ENCODE results near the gene WWC2. TPM values are rescaled to one million over a fixed set of nuclear protein-coding genes. Genes with fewer than 3 reads are reported as not detected.
A peak's percentile ranks its signal among the peaks of the same experiment; 100 is the strongest.

Gene WWC2
- total RNA-seq, 4 donors from 2014 or later = 26.9 to 45.9 (median 41.4) TPM

DNA sequence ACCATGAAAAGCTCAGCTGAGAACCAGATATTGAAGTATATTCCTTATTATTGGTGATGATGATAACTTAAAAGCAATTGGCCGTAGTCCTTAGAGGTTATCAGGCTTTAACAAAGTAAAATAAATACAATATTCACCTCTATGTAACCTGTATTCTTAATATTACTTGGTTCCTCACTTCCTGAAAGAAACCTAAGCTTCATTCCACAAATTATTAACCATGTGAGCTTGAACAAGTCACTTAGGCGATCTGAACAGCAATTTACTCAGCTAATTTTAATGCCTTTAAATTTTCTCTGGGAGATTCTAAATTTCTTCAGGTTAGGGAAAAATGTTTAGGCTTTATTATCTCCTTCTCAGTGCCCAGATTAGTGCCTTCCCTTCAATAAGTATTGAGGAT lies 151.8 kb downstream of the WWC2 start:
- H3K4me1 ChIP-seq = no peaks in the 10 kb centered on the region
- intact Hi-C loops (cut with DNase I; ENCODE audit: low total_unique reads) = no loop called here

DNA sequence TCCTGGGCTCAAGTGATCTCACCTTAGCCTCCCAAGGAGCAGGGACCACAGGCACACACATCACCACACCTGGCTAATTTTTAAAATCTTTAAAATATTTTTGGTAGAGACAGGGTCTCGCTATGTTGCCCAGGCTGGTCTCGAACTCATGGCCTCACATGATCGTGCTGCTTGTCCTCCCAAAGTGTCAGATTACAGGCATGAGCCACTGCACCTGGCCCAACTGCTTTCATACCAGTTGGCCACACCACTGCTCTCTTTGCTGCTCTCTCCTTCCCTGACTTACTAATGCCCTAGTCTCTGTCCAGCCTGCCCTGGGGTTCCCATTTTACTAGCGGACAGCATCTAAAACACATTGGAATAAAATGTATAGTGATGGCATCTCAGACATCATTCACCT lies 153.9 kb downstream of the WWC2 start:
- Histone ChIP-seq H3K4me3 (no peak overlapping the region), H3K36me3 (no peaks in the 10 kb centered on the region), H3K4me1 (no peaks in the 10 kb centered on the region), H3K27ac (peak overlapping the region; percentile 40 to 58), H3K27me3 (no peaks in the 10 kb centered on the region), H3K9me3 (no peaks in the 10 kb centered on the region)
- TF ChIP-seq CTCF (IDR thresholded peaks at IDR 0.05) (no peak), POLR2A (IDR thresholded peaks at IDR 0.05) (no peak)
- intact Hi-C loops (cut with DNase I; ENCODE audit: low total_unique reads) = no loop called here
- DNase-seq = no peak

More for the DNA sequence above, 151.8 kb downstream of the WWC2 start:
- Histone ChIP-seq H3K4me3 (no peak overlapping the region), H3K27me3 (no peaks in the 10 kb centered on the region), H3K9me3 (no peaks in the 10 kb centered on the region), H3K27ac (no peak overlapping the region), H3K36me3 (no peaks in the 10 kb centered on the region)
- no peak for TF ChIP-seq CTCF (IDR thresholded peaks at IDR 0.05)
- no peak for TF ChIP-seq POLR2A (IDR thresholded peaks at IDR 0.05)
- no peak for DNase-seq

DNA sequence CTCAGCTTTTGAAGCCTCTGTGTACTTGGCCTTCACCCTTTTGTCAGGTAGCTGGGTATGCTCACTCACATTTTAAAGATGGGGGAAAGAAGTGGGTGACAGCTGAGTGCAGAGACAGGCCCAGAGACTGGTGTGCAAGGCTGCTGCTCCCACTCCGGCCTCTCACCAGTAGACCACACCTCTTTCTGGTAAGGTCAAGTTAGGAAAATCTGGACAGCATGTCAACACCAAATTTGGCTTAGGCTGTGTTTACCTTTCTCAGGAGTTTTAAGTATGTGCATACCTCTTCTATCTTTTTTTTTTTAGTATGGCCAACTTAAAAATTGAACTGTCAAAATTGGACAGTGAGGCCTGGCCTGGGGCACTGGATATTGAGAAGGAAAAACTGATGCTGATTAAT lies 154.4 kb downstream of the WWC2 start:
- Histone ChIP-seq H3K36me3 (no peaks in the 10 kb centered on the region), H3K27me3 (no peaks in the 10 kb centered on the region), H3K9me3 (no peaks in the 10 kb centered on the region), H3K4me3 (no peak overlapping the region), H3K4me1 (no peaks in the 10 kb centered on the region), H3K27ac (peak overlapping the region; percentile 40 to 58)
- no peak for DNase-seq
- intact Hi-C loops (cut with DNase I; ENCODE audit: low total_unique reads) = no loop called here
- no peak for TF ChIP-seq CTCF (IDR thresholded peaks at IDR 0.05)
- no peak for TF ChIP-seq POLR2A (IDR thresholded peaks at IDR 0.05)

DNA sequence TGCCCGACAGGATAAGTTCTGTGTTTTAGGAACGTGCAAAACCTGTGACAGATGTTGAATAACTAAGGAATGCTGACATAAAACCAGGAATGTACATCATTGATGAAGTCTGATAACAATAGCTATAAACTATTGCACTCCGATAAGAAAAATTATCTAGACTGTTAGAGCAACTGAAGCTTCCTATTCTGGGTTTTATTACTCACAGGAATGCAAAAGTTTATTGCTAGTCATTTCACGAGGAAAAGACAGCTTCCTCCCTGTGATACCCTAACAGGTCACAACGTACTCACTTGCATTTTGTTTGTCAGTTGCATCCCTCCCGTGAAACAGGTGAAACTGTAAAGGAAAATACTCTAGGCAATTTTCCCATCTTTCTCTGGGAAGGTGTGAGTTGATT lies 155.1 kb downstream of the WWC2 start:
- DNase-seq = no peak
- Histone ChIP-seq H3K4me3 (no peak overlapping the region), H3K9me3 (no peaks in the 10 kb centered on the region), H3K36me3 (no peaks in the 10 kb centered on the region), H3K27ac (peak overlapping the region; percentile 40 to 58), H3K4me1 (no peaks in the 10 kb centered on the region), H3K27me3 (no peaks in the 10 kb centered on the region)
- TF ChIP-seq POLR2A (IDR thresholded peaks at IDR 0.05) (no peak), CTCF (IDR thresholded peaks at IDR 0.05) (no peak)
- intact Hi-C loops (cut with DNase I; ENCODE audit: low total_unique reads) = no loop called here

DNA sequence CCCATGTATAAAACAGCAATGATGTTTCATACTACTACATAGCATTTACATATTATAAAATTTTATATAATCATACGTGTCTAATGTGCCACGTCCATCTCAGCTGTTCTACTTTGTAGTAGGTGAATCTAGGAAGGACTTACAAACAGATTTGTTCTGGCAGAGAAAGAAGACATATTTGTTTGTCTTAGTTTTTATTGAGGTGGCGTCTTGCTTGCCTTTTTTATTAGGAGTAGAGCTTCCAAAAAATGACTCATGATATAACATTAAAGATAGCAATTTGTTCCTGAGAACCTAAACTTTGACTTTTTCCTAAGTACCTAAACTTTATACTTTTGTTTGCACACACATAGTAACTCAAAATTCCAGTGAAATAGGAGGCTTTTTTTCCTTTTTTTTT lies 156.4 kb downstream of the WWC2 start:
- H3K27me3 ChIP-seq = no peaks in the 10 kb centered on the region
- H3K4me1 ChIP-seq = no peaks in the 10 kb centered on the region
- intact Hi-C loops (cut with DNase I; ENCODE audit: low total_unique reads) = no loop called here
- no peaks in the 10 kb centered on the region for H3K9me3 ChIP-seq
- H3K36me3 ChIP-seq = no peaks in the 10 kb centered on the region
- no peak for DNase-seq
- no peak overlapping the region for H3K4me3 ChIP-seq
- TF ChIP-seq POLR2A (IDR thresholded peaks at IDR 0.05) (no peak), CTCF (IDR thresholded peaks at IDR 0.05) (no peak)
- H3K27ac ChIP-seq = peak overlapping the region; percentile 39 to 47

All from uterus (tissue), 4 donors.